Measurements from ENCODE around the gene CCDC97. TPM values are rescaled to one million over a fixed set of nuclear protein-coding genes. Genes with fewer than 3 reads are reported as not detected.
"Not testable (repeated sequence)": the region's sequence is repeated elsewhere in the genome, so short reads cannot be mapped to it uniquely, and the experiment has no call there.

CCDC97 gene
- total RNA-seq, 1 experiment from 2014 or later, result 39.4 TPM

DNA sequence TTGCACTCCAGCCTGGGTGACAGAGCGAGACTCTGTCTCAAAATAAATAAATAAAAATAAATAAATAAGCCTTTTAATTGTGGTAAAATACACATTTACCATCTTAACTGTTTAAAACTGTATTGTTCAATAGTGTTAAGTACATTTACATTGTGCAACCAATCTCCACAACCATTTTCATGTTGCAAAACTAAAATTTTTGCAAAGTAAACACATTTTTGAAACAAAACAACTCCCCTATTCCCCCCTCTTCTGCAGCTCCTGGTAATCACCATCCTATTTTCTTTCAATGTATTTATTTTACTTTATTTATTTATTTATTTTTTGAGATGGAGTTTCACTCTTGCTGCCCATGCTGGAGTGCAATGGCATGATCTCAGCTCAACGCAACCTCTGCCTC, 59.8 kb downstream of the CCDC97 start:
- Mint-ChIP-seq H3K27ac (no peak overlapping the region), H3K27me3 (ENCODE audit: low read depth) (no peaks in the 10 kb centered on the region), H3K4me1 (peaks cover 2 to 3% of the 10 kb centered on the region in 2 experiments; a peak in 1 of 4 replicates), H3K4me3 (no peak overlapping the region), H3K9me3 (no peaks in the 10 kb centered on the region), H3K36me3 (ENCODE audit: insufficient read depth in 1 of 3, low read depth in 3 of 3) (no peaks in the 10 kb centered on the region; a peak in 1 of 7 replicates)
- no peak overlapping the region for H4K8ac ChIP-seq (replicated peaks; ENCODE audit: insufficient read length, low read depth, low read length)
- no peak overlapping the region for H3K14ac ChIP-seq (ENCODE audit: insufficient read depth, low read length)
- H3K4me2 ChIP-seq (ENCODE audit: insufficient read depth, insufficient read length, low read length), result no peak overlapping the region
- H3K4ac ChIP-seq (ENCODE audit: low read depth, low read length), result no peak overlapping the region
- H3K27me3 ChIP-seq (ENCODE audit: insufficient read depth, low read length), result no peaks in the 10 kb centered on the region
- whole genome bisulfite sequencing (ENCODE audit: extremely low coverage, insufficient read length, low lambda C conversion rate), result no CpG with 5 or more reads among the region's 2 CpGs
- no peak overlapping the region for H2AFZ ChIP-seq (ENCODE audit: low read length)
- TF ChIP-seq, protein P1, sequence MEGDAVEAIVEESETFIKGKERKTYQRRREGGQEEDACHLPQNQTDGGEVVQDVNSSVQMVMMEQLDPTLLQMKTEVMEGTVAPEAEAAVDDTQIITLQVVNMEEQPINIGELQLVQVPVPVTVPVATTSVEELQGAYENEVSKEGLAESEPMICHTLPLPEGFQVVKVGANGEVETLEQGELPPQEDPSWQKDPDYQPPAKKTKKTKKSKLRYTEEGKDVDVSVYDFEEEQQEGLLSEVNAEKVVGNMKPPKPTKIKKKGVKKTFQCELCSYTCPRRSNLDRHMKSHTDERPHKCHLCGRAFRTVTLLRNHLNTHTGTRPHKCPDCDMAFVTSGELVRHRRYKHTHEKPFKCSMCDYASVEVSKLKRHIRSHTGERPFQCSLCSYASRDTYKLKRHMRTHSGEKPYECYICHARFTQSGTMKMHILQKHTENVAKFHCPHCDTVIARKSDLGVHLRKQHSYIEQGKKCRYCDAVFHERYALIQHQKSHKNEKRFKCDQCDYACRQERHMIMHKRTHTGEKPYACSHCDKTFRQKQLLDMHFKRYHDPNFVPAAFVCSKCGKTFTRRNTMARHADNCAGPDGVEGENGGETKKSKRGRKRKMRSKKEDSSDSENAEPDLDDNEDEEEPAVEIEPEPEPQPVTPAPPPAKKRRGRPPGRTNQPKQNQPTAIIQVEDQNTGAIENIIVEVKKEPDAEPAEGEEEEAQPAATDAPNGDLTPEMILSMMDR (conservative IDR thresholded peaks at IDR 0.05), result no peak
- no peak overlapping the region for H4K91ac ChIP-seq (ENCODE audit: insufficient read length, low read depth, low read length)
- H3K79me1 ChIP-seq (ENCODE audit: insufficient read depth, low read depth, low read length, poor library complexity, severe bottlenecking), result no peaks in the 10 kb centered on the region
- H4K20me1 ChIP-seq (ENCODE audit: control insufficient read depth, insufficient read depth, insufficient read length), result no peaks in the 10 kb centered on the region
- no peaks in the 10 kb centered on the region for H3K23me2 ChIP-seq (ENCODE audit: insufficient read length, low read depth, low read length, poor library complexity, severe bottlenecking)
- no peak overlapping the region for H3K27ac ChIP-seq (ENCODE audit: insufficient read length, low read depth, low read length)
- no peak for DNase-seq
- H3T11ph ChIP-seq (ENCODE audit: low read length), result no peak overlapping the region
- no peak overlapping the region for H4K5ac ChIP-seq (ENCODE audit: insufficient read length, low read depth, low read length)
- H3K56ac ChIP-seq (ENCODE audit: insufficient read length, low read depth, low read length), result no peak overlapping the region
- H2BK5ac ChIP-seq (ENCODE audit: insufficient read length, low read length), result no peak overlapping the region
- no peak overlapping the region for H3K9ac ChIP-seq (ENCODE audit: extremely low read depth, insufficient read length, low read length)
- H2BK12ac ChIP-seq (ENCODE audit: insufficient read length, low read depth, low read length), result no peak overlapping the region
- H2AK5ac ChIP-seq (ENCODE audit: insufficient read length, low read length), result no peak overlapping the region
- no peaks in the 10 kb centered on the region for H3K79me2 ChIP-seq (ENCODE audit: insufficient read depth, low read length)
- no peaks in the 10 kb centered on the region for H3K9me3 ChIP-seq (ENCODE audit: control insufficient read depth, low read depth, low read length)
- H2BK20ac ChIP-seq (ENCODE audit: low read depth, low read length, poor library complexity, severe bottlenecking), result no peak overlapping the region
- no peak overlapping the region for H3K23ac ChIP-seq (ENCODE audit: insufficient read length, low read depth, low read length)
- no peak overlapping the region for H3K18ac ChIP-seq (ENCODE audit: insufficient read length, low read depth, low read length)
- H2BK120ac ChIP-seq (ENCODE audit: low read depth, low read length, poor library complexity, severe bottlenecking), result no peak overlapping the region
- H3K4me1 ChIP-seq (ENCODE audit: insufficient read depth, low read length), result no peaks in the 10 kb centered on the region
- H2BK15ac ChIP-seq (ENCODE audit: low read depth, low read length), result no peak overlapping the region

DNA sequence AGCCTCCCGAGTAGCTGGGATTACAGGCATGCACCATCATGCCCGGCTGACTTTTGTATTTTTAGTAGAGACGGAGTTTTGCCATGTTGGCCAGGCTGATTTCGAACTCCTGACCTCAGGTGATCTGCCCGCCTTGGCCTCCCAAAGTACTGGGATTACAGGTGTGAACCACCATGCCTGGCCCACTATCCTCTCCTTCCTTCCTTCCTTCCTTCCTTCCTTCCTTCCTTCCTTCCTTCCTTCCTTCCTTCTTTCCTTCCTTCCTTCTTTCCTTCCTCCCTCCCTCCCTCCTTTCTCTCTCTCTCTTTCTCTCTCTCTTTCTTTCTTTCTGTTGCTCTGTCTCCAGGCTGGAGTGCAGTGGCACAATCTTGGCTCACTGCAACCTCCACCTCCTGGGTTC, 61.1 kb downstream of the CCDC97 start:
- H3K36me3 Mint-ChIP-seq (ENCODE audit: insufficient read depth in 1 of 3, low read depth in 3 of 3); H3K9ac ChIP-seq (ENCODE audit: extremely low read depth, insufficient read length, low read length); H2BK5ac ChIP-seq (ENCODE audit: insufficient read length, low read length); H3K27me3 Mint-ChIP-seq (ENCODE audit: low read depth); H3K9me3 ChIP-seq (ENCODE audit: control insufficient read depth, low read depth, low read length); H3K4me2 ChIP-seq (ENCODE audit: insufficient read depth, insufficient read length, low read length); H3K79me1 ChIP-seq (ENCODE audit: insufficient read depth, low read depth, low read length, poor library complexity, severe bottlenecking); DNase-seq; H2BK20ac ChIP-seq (ENCODE audit: low read depth, low read length, poor library complexity, severe bottlenecking); H4K20me1 ChIP-seq (ENCODE audit: control insufficient read depth, insufficient read depth, insufficient read length); H4K8ac ChIP-seq (replicated peaks; ENCODE audit: insufficient read length, low read depth, low read length); H3K23ac ChIP-seq (ENCODE audit: insufficient read length, low read depth, low read length); H3K27ac Mint-ChIP-seq; H3K56ac ChIP-seq (ENCODE audit: insufficient read length, low read depth, low read length); H3K4me1 Mint-ChIP-seq; H4K5ac ChIP-seq (ENCODE audit: insufficient read length, low read depth, low read length); H3K27ac ChIP-seq (ENCODE audit: insufficient read length, low read depth, low read length); H4K91ac ChIP-seq (ENCODE audit: insufficient read length, low read depth, low read length); H3K18ac ChIP-seq (ENCODE audit: insufficient read length, low read depth, low read length); H3K9me3 Mint-ChIP-seq; H2BK15ac ChIP-seq (ENCODE audit: low read depth, low read length); H3K14ac ChIP-seq (ENCODE audit: insufficient read depth, low read length); H3K27me3 ChIP-seq (ENCODE audit: insufficient read depth, low read length); H2AK5ac ChIP-seq (ENCODE audit: insufficient read length, low read length); H3K4me1 ChIP-seq (ENCODE audit: insufficient read depth, low read length); H3K4me3 Mint-ChIP-seq; H2BK12ac ChIP-seq (ENCODE audit: insufficient read length, low read depth, low read length); H2AFZ ChIP-seq (ENCODE audit: low read length); H3K79me2 ChIP-seq (ENCODE audit: insufficient read depth, low read length); H3K23me2 ChIP-seq (ENCODE audit: insufficient read length, low read depth, low read length, poor library complexity, severe bottlenecking); H3T11ph ChIP-seq (ENCODE audit: low read length); H3K4ac ChIP-seq (ENCODE audit: low read depth, low read length); H2BK120ac ChIP-seq (ENCODE audit: low read depth, low read length, poor library complexity, severe bottlenecking): not testable (repeated sequence)
- WGBS (ENCODE audit: extremely low coverage, insufficient read length, low lambda C conversion rate), result no CpG with 5 or more reads among the region's 5 CpGs

Data from H9 (cell line).